HepG2 (cell line): ENCODE results near the gene ZNF813. TPM values are rescaled to one million over a fixed set of nuclear protein-coding genes. Genes with fewer than 3 reads are reported as not detected.

Experiments used
- ARID3A ChIP-seq: IDR thresholded peaks from 2 replicates; pipeline ENCODE4 v1.6.1; 2012; ENCODE audit warnings: low read depth, low read length, improper control_type of control experiment
- ARNT ChIP-seq: fragments of 450-650 bp; IDR thresholded peaks from 2 replicates; pipeline ENCODE4 v1.6.1; 2017
- ATF7 ChIP-seq, 2 experiments: fragments of 450-650 bp in 1 of 2; sonication (generic) in 1 of 2; formaldehyde crosslinking in 1 of 2; IDR thresholded peaks; 2 replicates each; pipeline versions ENCODE4 v1.4.0 to v1.6.1; 2016 to 2020; ENCODE audit warnings: antibody characterized with exemption in 1 of 2, mild to moderate bottlenecking in 1 of 2, missing genetic modification reagents in 1 of 2
- CC2D1A ChIP-seq: sonication (generic); formaldehyde crosslinking; IDR thresholded peaks from 2 replicates; pipeline ENCODE4 v1.8.1; 2023; ENCODE audit warnings: mild to moderate bottlenecking, missing genetic modification reagents
- CSRNP1 ChIP-seq: sonication (generic); formaldehyde crosslinking; IDR thresholded peaks from 2 replicates; pipeline ENCODE4 v1.8.1; 2023; ENCODE audit warnings: mild to moderate bottlenecking, missing genetic modification reagents
- FOXC1 ChIP-seq: sonication (generic); formaldehyde crosslinking; IDR thresholded peaks from 2 replicates; pipeline ENCODE4 v1.8.0; 2022; ENCODE audit warnings: mild to moderate bottlenecking, missing genetic modification reagents, borderline replicate concordance
- HNRNPUL1 ChIP-seq: fragments of 200-400 bp; formaldehyde crosslinking; IDR thresholded peaks from 2 replicates; pipeline ENCODE4 v1.6.1; 2017; ENCODE audit warnings: low read depth, mild to moderate bottlenecking, low read length, moderate library complexity
- ISX ChIP-seq: sonication (generic); formaldehyde crosslinking; conservative IDR thresholded peaks from 2 replicates; pipeline ENCODE4 v1.5.0; 2020; ENCODE audit warnings: missing genetic modification reagents
- KAT2B ChIP-seq: fragments of 150-350 bp; IDR thresholded peaks from 2 replicates; pipeline ENCODE4 v1.6.1; 2014; ENCODE audit warnings: low read depth, low read length, borderline replicate concordance
- POGZ ChIP-seq: sonication (generic); formaldehyde crosslinking; IDR thresholded peaks from 2 replicates; pipeline ENCODE4 v1.4.0; 2020; ENCODE audit warnings: mild to moderate bottlenecking, missing genetic modification reagents
- SMYD3 ChIP-seq: sonication (generic); formaldehyde crosslinking; IDR thresholded peaks from 2 replicates; pipeline ENCODE4 v1.8.1; 2023; ENCODE audit warnings: mild to moderate bottlenecking, missing genetic modification reagents
- ZBTB10 ChIP-seq: sonication (generic); formaldehyde crosslinking; IDR thresholded peaks from 2 replicates; pipeline ENCODE4 v1.4.0; 2020; ENCODE audit warnings: missing genetic modification reagents, borderline replicate concordance
- ZBTB20 ChIP-seq: sonication (generic); formaldehyde crosslinking; IDR thresholded peaks from 2 replicates; pipeline ENCODE4 v1.8.1; 2023; ENCODE audit warnings: missing genetic modification reagents, low read depth, mild to moderate bottlenecking, borderline replicate concordance
- ZBTB8A ChIP-seq: sonication (generic); formaldehyde crosslinking; IDR thresholded peaks from 2 replicates; pipeline ENCODE4 v1.4.0; 2020; ENCODE audit warnings: mild to moderate bottlenecking, low read depth, missing genetic modification reagents, borderline replicate concordance
- ZFP41 ChIP-seq: sonication (generic); formaldehyde crosslinking; IDR thresholded peaks from 2 replicates; pipeline ENCODE4 v1.4.0; 2020; ENCODE audit warnings: mild to moderate bottlenecking, missing genetic modification reagents, borderline replicate concordance
- ZNF263 ChIP-seq: sonication (generic); formaldehyde crosslinking; IDR thresholded peaks from 2 replicates; pipeline ENCODE4 v1.4.0; 2020; ENCODE audit warnings: missing genetic modification reagents
- ZNF331 ChIP-seq: sonication (generic); formaldehyde crosslinking; IDR thresholded peaks from 2 replicates; pipeline ENCODE4 v1.4.0; 2020; ENCODE audit warnings: missing genetic modification reagents
- ZNF598 ChIP-seq: sonication (generic); formaldehyde crosslinking; IDR thresholded peaks from 2 replicates; pipeline ENCODE4 v1.5.1; 2020; ENCODE audit warnings: mild to moderate bottlenecking, missing genetic modification reagents, borderline replicate concordance
- ZNF740 ChIP-seq: sonication (generic); formaldehyde crosslinking; IDR thresholded peaks from 2 replicates; pipeline ENCODE4 v1.4.0; 2020; ENCODE audit warnings: missing genetic modification reagents
- polyA plus RNA-seq, 8 experiments: library from polyadenylated mRNA; depleted of rRNA in 3 of 8; stranded (reverse) in 7 of 8; unstranded in 1 of 8; fragments of >200 nt; fragmentation: Illumina TruSeq in 4 of 8; extraction: Trizol in 4 of 8; gene quantifications; 2 replicates each; pipeline versions ENCODE4 v1.2.1 to v1.2.3, GENCODE V29; 2011 to 2016; ENCODE audit warnings: low read depth in 4 of 8, missing spikeins in 1 of 8, mixed read lengths in 1 of 8; ENCODE audit not compliant: insufficient read depth in 1 of 8
- total RNA-seq, 5 experiments: library from RNA; depleted of rRNA; stranded (reverse); fragments of >200 nt; fragmentation: Illumina TruSeq; extraction: Trizol; gene quantifications; 2 replicates each; pipeline ENCODE4 v1.2.3, GENCODE V29; 2016; ENCODE audit warnings: low read depth in 1 of 5
- TF ChIP-seq, protein P1 (sequence below): sonication (generic); formaldehyde crosslinking; IDR thresholded peaks from 2 replicates; pipeline ENCODE4 v1.4.0; 2020; ENCODE audit warnings: missing genetic modification reagents

Gene ZNF813
- total and polyA plus RNA-seq, 2 of the 13 experiments (the other 11 are each of a cell fraction or from before 2014, with no cell fraction given) = 2.1 to 8.9 TPM

DNA sequence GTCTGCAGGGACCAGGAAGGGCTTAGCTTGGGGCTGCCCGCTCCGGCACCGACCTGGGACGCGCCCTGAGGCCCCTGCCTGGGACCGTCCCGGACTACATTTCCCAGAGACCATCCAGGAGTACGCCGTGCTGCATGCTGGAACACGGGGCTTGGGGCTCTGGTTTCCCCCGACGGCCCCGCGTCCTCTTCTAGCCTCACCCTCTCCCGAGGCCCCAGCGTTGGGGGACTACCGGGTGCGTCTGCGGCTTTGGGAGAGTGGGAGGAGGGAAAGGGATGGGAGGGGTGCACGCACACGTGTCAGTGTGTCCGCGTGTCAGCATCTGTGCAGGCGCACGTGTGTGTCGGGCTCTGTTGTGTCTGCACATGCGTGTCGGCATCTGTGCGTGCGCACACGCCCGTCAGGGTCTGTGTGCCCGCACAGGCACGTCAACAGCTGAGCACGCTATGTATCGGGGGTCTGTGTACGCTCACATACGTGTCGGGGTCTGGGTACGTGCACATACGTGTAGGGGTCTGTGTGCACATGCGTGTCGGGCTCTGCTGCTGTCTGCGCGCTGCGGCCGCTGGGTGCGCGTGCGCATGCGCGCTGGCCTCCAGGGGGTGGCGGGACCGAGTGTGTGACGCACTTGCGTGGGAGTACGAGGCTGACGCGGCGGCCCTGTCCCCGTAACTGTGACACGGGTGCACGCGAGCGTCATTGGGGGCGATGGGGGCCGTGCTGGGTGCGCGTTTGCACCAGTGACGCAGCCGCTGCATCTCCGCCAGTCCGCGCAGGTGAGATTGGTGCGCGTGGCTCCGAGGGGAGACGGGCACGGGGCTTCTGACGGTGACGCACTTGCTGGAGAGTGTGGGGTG lies 70.2 kb downstream of the ZNF813 start, which contains the start of gene ZNF331 (continued):
- TF ChIP-seq, protein P1, sequence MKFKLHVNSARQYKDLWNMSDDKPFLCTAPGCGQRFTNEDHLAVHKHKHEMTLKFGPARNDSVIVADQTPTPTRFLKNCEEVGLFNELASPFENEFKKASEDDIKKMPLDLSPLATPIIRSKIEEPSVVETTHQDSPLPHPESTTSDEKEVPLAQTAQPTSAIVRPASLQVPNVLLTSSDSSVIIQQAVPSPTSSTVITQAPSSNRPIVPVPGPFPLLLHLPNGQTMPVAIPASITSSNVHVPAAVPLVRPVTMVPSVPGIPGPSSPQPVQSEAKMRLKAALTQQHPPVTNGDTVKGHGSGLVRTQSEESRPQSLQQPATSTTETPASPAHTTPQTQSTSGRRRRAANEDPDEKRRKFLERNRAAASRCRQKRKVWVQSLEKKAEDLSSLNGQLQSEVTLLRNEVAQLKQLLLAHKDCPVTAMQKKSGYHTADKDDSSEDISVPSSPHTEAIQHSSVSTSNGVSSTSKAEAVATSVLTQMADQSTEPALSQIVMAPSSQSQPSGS = 0 out of 2 replicates have a peak, but pooled peaks have one; percentile 0
- TF ChIP-seq SMYD3 (CRISPR knock-in tag) = no peak
- TF ChIP-seq ZNF263 = no peak
- TF ChIP-seq ZFP41 (CRISPR knock-in tag) = no peak
- no peak for TF ChIP-seq ARID3A
- no peak for TF ChIP-seq ISX (CRISPR knock-in tag)
- peak; percentile 84; the same call in 1 of the 2 replicates for TF ChIP-seq CSRNP1 (CRISPR knock-in tag)
- no peak for TF ChIP-seq ATF7 (IDR thresholded peaks at IDR 0.05)
- no peak for TF ChIP-seq ATF7 (CRISPR knock-in tag; IDR thresholded peaks at IDR 0.05)
- TF ChIP-seq ZNF331 (CRISPR knock-in tag) = no peak
- no peak for TF ChIP-seq FOXC1 (CRISPR knock-in tag)
- TF ChIP-seq ZBTB20 (CRISPR knock-in tag) = peak; percentile 62; the same call in 1 of the 2 replicates
- no peak; the same call in 1 of the 2 replicates for TF ChIP-seq POGZ (CRISPR knock-in tag)
- no peak for TF ChIP-seq CC2D1A (CRISPR knock-in tag)
- no peak for TF ChIP-seq HNRNPUL1
- no peak for TF ChIP-seq ZNF740 (CRISPR knock-in tag)
- TF ChIP-seq KAT2B = no peak
- no peak for TF ChIP-seq ZBTB10 (CRISPR knock-in tag)
- 0 out of 2 replicates have a peak, but pooled peaks have one; percentile 15 for TF ChIP-seq ZNF598 (CRISPR knock-in tag)
- TF ChIP-seq ZBTB8A = no peak
- TF ChIP-seq ARNT = no peak
